NCI-H2196 (cell line): ENCODE data around the gene ANO1.

Experiments
- DNase-seq: peaks from one replicate; lab custom pipeline; 2025; ENCODE audit not compliant: unreplicated experiment; lab: John Stamatoyannopoulos, UW

The ANO1 gene

GRCh38 chr11:70092959-70093715, 15.0 kb downstream of the ANO1 start:
- DNase-seq, result no peak

GRCh38 chr11:70095541-70096252, 17.6 kb downstream of the ANO1 start:
- DNase-seq, result no peak

GRCh38 chr11:70097783-70098563, 19.9 kb downstream of the ANO1 start:
- DNase-seq, result no peak

- DNase-seq, result no peak
Measured at GRCh38 chr11:70098936-70099335, 20.8 kb downstream of the ANO1 start.

- no peak for DNase-seq
Measured at GRCh38 chr11:70099578-70100279, 21.6 kb downstream of the ANO1 start.

- DNase-seq, result no peak
Measured at GRCh38 chr11:70100280-70100603, 22.1 kb downstream of the ANO1 start.

- DNase-seq, result no peak
Measured at GRCh38 chr11:70100791-70101190, 22.7 kb downstream of the ANO1 start.

GRCh38 chr11:70103256-70103975, 25.3 kb downstream of the ANO1 start:
- no peak for DNase-seq

- no peak for DNase-seq
Measured at GRCh38 chr11:70104419-70104818, 26.3 kb downstream of the ANO1 start.

GRCh38 chr11:70104961-70105360, 26.8 kb downstream of the ANO1 start:
- no peak for DNase-seq

- DNase-seq, result no peak
Measured at GRCh38 chr11:70105369-70105754, 27.2 kb downstream of the ANO1 start.

- no peak for DNase-seq
Measured at GRCh38 chr11:70105755-70106571, 27.8 kb downstream of the ANO1 start.

- DNase-seq, result no peak
Measured at GRCh38 chr11:70106757-70107156, 28.6 kb downstream of the ANO1 start.

GRCh38 chr11:70107191-70107590, 29.1 kb downstream of the ANO1 start:
- DNase-seq, result no peak

- DNase-seq, result no peak
Measured at GRCh38 chr11:70107756-70108155, 29.6 kb downstream of the ANO1 start.

GRCh38 chr11:70108250-70108649, 30.1 kb downstream of the ANO1 start:
- no peak for DNase-seq

- DNase-seq, result no peak
Measured at GRCh38 chr11:70109006-70109405, 30.9 kb downstream of the ANO1 start.

GRCh38 chr11:70109903-70110302, 31.8 kb downstream of the ANO1 start:
- DNase-seq, result no peak

GRCh38 chr11:70110538-70111055, 32.5 kb downstream of the ANO1 start:
- no peak for DNase-seq
